H9 (cell line): ENCODE data around the gene IRF4. TPM values are rescaled to one million over a fixed set of nuclear protein-coding genes. Genes with fewer than 3 reads are reported as not detected.

Experiments
- DNase-seq: peaks from one replicate; pipeline ENCODE4 v3.0.0-alpha.2; 2017
- H2AFZ ChIP-seq: one replicate; pipeline ENCODE4 v1.6.1; 2013; ENCODE audit warnings: mild to moderate bottlenecking, low read length, control low read depth, moderate library complexity
- H2AK5ac ChIP-seq: 2 replicates; pipeline ENCODE4 v1.6.1; 2013; ENCODE audit warnings: low read length, control low read depth, mixed read lengths; ENCODE audit not compliant: insufficient read length
- H2BK120ac ChIP-seq: one replicate; pipeline ENCODE4 v1.6.1; 2013; ENCODE audit warnings: low read depth, mild to moderate bottlenecking, low read length, control low read depth, inconsistent platforms; ENCODE audit not compliant: poor library complexity, severe bottlenecking
- H2BK12ac ChIP-seq: 2 replicates; pipeline ENCODE4 v1.6.1; 2013; ENCODE audit warnings: low read length, control low read depth, mixed read lengths, low read depth; ENCODE audit not compliant: insufficient read length
- H2BK15ac ChIP-seq: 2 replicates; pipeline ENCODE4 v1.6.1; 2013; ENCODE audit warnings: low read depth, low read length, control low read depth
- H2BK20ac ChIP-seq: one replicate; pipeline ENCODE4 v1.6.1; 2013; ENCODE audit warnings: low read depth, mild to moderate bottlenecking, low read length, control low read depth, inconsistent platforms; ENCODE audit not compliant: poor library complexity, severe bottlenecking
- H2BK5ac ChIP-seq: 2 replicates; pipeline ENCODE4 v1.6.1; 2013; ENCODE audit warnings: low read length, control low read depth, mixed read lengths; ENCODE audit not compliant: insufficient read length
- H3K14ac ChIP-seq: 2 replicates; pipeline ENCODE4 v1.6.1; 2013; ENCODE audit warnings: low read length, control low read depth; ENCODE audit not compliant: insufficient read depth
- H3K18ac ChIP-seq: 2 replicates; pipeline ENCODE4 v1.6.1; 2013; ENCODE audit warnings: low read depth, mild to moderate bottlenecking, mixed read lengths, low read length, control low read depth; ENCODE audit not compliant: insufficient read length
- H3K23ac ChIP-seq: 2 replicates; pipeline ENCODE4 v1.6.1; 2013; ENCODE audit warnings: low read length, control low read depth, mixed read lengths, low read depth; ENCODE audit not compliant: insufficient read length
- H3K23me2 ChIP-seq: 2 replicates; pipeline ENCODE4 v1.6.1; 2013; ENCODE audit warnings: low read depth, mild to moderate bottlenecking, mixed read lengths, low read length, control low read depth; ENCODE audit not compliant: insufficient read length, poor library complexity, severe bottlenecking
- H3K27ac ChIP-seq: 2 replicates; pipeline ENCODE4 v1.5.1; 2013; ENCODE audit warnings: low read length, control low read depth, mixed read lengths, low read depth; ENCODE audit not compliant: insufficient read length
- H3K27me3 ChIP-seq: 2 replicates; pipeline ENCODE4 v1.6.1; 2013; ENCODE audit warnings: low read length, control low read depth, inconsistent platforms; ENCODE audit not compliant: insufficient read depth
- H3K4ac ChIP-seq: 2 replicates; pipeline ENCODE4 v1.6.1; 2013; ENCODE audit warnings: low read depth, mild to moderate bottlenecking, control low read depth, inconsistent platforms, low read length, moderate library complexity
- H3K4me1 ChIP-seq: 2 replicates; pipeline ENCODE4 v1.6.1; 2013; ENCODE audit warnings: low read length, control low read depth, inconsistent platforms; ENCODE audit not compliant: insufficient read depth
- H3K4me2 ChIP-seq: 2 replicates; pipeline ENCODE4 v1.6.1; 2013; ENCODE audit warnings: low read length, control low read depth, mixed read lengths; ENCODE audit not compliant: insufficient read length, insufficient read depth
- H3K56ac ChIP-seq: 2 replicates; pipeline ENCODE4 v1.6.1; 2013; ENCODE audit warnings: low read depth, mild to moderate bottlenecking, mixed read lengths, low read length, control low read depth; ENCODE audit not compliant: insufficient read length
- H3K79me1 ChIP-seq: 2 replicates; pipeline ENCODE4 v1.6.1; 2013; ENCODE audit warnings: low read depth, mild to moderate bottlenecking, moderate library complexity, low read length, control low read depth, inconsistent platforms; ENCODE audit not compliant: insufficient read depth, poor library complexity, severe bottlenecking
- H3K79me2 ChIP-seq: 2 replicates; pipeline ENCODE4 v1.6.1; 2013; ENCODE audit warnings: low read length, control low read depth, inconsistent platforms; ENCODE audit not compliant: insufficient read depth
- H3K9ac ChIP-seq: 2 replicates; pipeline ENCODE4 v1.6.1; 2013; ENCODE audit warnings: low read length, control low read depth, mixed read lengths; ENCODE audit not compliant: insufficient read length; ENCODE audit errors: extremely low read depth
- H3K9me3 ChIP-seq: one replicate; pipeline ENCODE4 v1.6.1; 2013; ENCODE audit warnings: low read depth, low read length, inconsistent platforms; ENCODE audit not compliant: control insufficient read depth
- H3T11ph ChIP-seq: one replicate; pipeline ENCODE4 v1.6.1; 2013; ENCODE audit warnings: mild to moderate bottlenecking, low read length, control low read depth, inconsistent platforms
- H4K20me1 ChIP-seq: one replicate; pipeline ENCODE4 v1.6.1; 2013; ENCODE audit not compliant: control insufficient read depth, insufficient read length, insufficient read depth
- H4K5ac ChIP-seq: 2 replicates; pipeline ENCODE4 v1.6.1; 2013; ENCODE audit warnings: low read depth, mild to moderate bottlenecking, mixed read lengths, low read length, control low read depth; ENCODE audit not compliant: insufficient read length
- H4K8ac ChIP-seq: replicated peaks from 2 replicates; pipeline ENCODE4 v1.6.1; 2013; ENCODE audit warnings: low read length, control low read depth, mixed read lengths, low read depth; ENCODE audit not compliant: insufficient read length
- H4K91ac ChIP-seq: 2 replicates; pipeline ENCODE4 v1.6.1; 2013; ENCODE audit warnings: low read depth, mild to moderate bottlenecking, moderate library complexity, mixed read lengths, low read length, control low read depth; ENCODE audit not compliant: insufficient read length
- H3K27ac Mint-ChIP-seq, 3 experiments: 2 replicates in 2 of 3; 3 replicates in 1 of 3; pipeline ENCODE4 v1.8.0; 2020 to 2021; ENCODE audit warnings: mixed read lengths in 3 of 3, mild to moderate bottlenecking in 1 of 3, moderate library complexity in 1 of 3
- H3K27me3 Mint-ChIP-seq: 2 replicates; pipeline ENCODE4 v1.8.0; 2021; ENCODE audit warnings: low read depth, mild to moderate bottlenecking, moderate library complexity, mixed read lengths
- H3K36me3 Mint-ChIP-seq, 3 experiments: 2 replicates in 2 of 3; 3 replicates in 1 of 3; pipeline ENCODE4 v1.8.0; 2020 to 2021; ENCODE audit warnings: low read depth in 3 of 3, mixed read lengths in 3 of 3; ENCODE audit not compliant: insufficient read depth in 1 of 3
- H3K4me1 Mint-ChIP-seq, 2 experiments: 2 replicates each; pipeline ENCODE4 v1.8.0; 2020; ENCODE audit warnings: mixed read lengths in 2 of 2
- H3K4me3 Mint-ChIP-seq, 2 experiments: 2 replicates in 1 of 2; 3 replicates in 1 of 2; pipeline ENCODE4 v1.8.0; 2020 to 2021; ENCODE audit warnings: mild to moderate bottlenecking in 2 of 2, mixed read lengths in 2 of 2, moderate library complexity in 1 of 2
- H3K9me3 Mint-ChIP-seq, 2 experiments: 2 replicates in 1 of 2; 3 replicates in 1 of 2; pipeline ENCODE4 v1.8.0; 2020; ENCODE audit warnings: mild to moderate bottlenecking in 2 of 2, mixed read lengths in 2 of 2, moderate library complexity in 1 of 2
- whole genome bisulfite sequencing: extraction: QIAGEN DNeasy Blood & Tissue Kit; methylation state at CpG from one replicate; pipeline ENCODE4 v1.1.7; 2013; ENCODE audit warnings: missing lambda C conversion rate, low lambda C conversion rate, mixed read lengths; ENCODE audit not compliant: insufficient read length; ENCODE audit errors: extremely low coverage; 5-methylcytosine and 5-hydroxymethylcytosine counted together
- total RNA-seq: library from RNA; stranded (reverse); gene quantifications from 2 replicates; pipeline ENCODE4 v1.2.1, GENCODE V29; 2021
- TF ChIP-seq, protein P1 (sequence below): fragments of 200-600 bp; sonication (generic); conservative IDR thresholded peaks from 3 replicates; pipeline ENCODE4 v1.8.0; 2021; ENCODE audit warnings: antibody characterized with exemption, mild to moderate bottlenecking

The IRF4 gene
- total RNA-seq, 1 experiment from 2014 or later, result 0.31 TPM

- no peaks in the 10 kb centered on the region for H3K23me2 ChIP-seq
- no peak for DNase-seq
- Mint-ChIP-seq H3K4me3 (no peak overlapping the region), H3K36me3 (peaks cover 12 to 32% (median 20%) of the 10 kb centered on the region in 3 experiments), H3K27ac (peak overlapping the region in 2 of 3 experiments; percentile 56 to 66; a peak in 2 of 7 replicates), H3K27me3 (peaks cover 2% of the 10 kb centered on the region), H3K9me3 (peaks cover 91 to 97% of the 10 kb centered on the region in 2 experiments), H3K4me1 (peaks cover 8 to 10% of the 10 kb centered on the region in 2 experiments; a peak in 3 of 4 replicates)
- H3K9me3 ChIP-seq, result peaks cover 83% of the 10 kb centered on the region
- H2AK5ac ChIP-seq, result no peak overlapping the region
- H3K23ac ChIP-seq, result no peak overlapping the region
- no peaks in the 10 kb centered on the region for H3K4me1 ChIP-seq
- H4K91ac ChIP-seq, result no peak overlapping the region
- TF ChIP-seq, protein P1, sequence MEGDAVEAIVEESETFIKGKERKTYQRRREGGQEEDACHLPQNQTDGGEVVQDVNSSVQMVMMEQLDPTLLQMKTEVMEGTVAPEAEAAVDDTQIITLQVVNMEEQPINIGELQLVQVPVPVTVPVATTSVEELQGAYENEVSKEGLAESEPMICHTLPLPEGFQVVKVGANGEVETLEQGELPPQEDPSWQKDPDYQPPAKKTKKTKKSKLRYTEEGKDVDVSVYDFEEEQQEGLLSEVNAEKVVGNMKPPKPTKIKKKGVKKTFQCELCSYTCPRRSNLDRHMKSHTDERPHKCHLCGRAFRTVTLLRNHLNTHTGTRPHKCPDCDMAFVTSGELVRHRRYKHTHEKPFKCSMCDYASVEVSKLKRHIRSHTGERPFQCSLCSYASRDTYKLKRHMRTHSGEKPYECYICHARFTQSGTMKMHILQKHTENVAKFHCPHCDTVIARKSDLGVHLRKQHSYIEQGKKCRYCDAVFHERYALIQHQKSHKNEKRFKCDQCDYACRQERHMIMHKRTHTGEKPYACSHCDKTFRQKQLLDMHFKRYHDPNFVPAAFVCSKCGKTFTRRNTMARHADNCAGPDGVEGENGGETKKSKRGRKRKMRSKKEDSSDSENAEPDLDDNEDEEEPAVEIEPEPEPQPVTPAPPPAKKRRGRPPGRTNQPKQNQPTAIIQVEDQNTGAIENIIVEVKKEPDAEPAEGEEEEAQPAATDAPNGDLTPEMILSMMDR, result peak; percentile 34; the same call in 2 of the 3 replicates
- H3K56ac ChIP-seq, result no peak overlapping the region
- H3K79me1 ChIP-seq, result no peaks in the 10 kb centered on the region
- H4K8ac ChIP-seq, result no peak overlapping the region
- WGBS, result no CpG with 5 or more reads among the region's 31 CpGs
- no peak overlapping the region for H2BK5ac ChIP-seq
- H3K18ac ChIP-seq, result no peak overlapping the region
- no peak overlapping the region for H3T11ph ChIP-seq
- no peaks in the 10 kb centered on the region for H3K79me2 ChIP-seq
- no peak overlapping the region for H3K4me2 ChIP-seq
- no peak overlapping the region for H2BK15ac ChIP-seq
- H4K5ac ChIP-seq, result no peak overlapping the region
- no peak overlapping the region for H3K27ac ChIP-seq
- no peak overlapping the region for H3K9ac ChIP-seq
- H2BK120ac ChIP-seq, result no peak overlapping the region
- H3K27me3 ChIP-seq, result no peaks in the 10 kb centered on the region
- H3K14ac ChIP-seq, result no peak overlapping the region
- H2BK12ac ChIP-seq, result no peak overlapping the region
- H2AFZ ChIP-seq, result no peak overlapping the region
- H2BK20ac ChIP-seq, result no peak overlapping the region
- H4K20me1 ChIP-seq, result no peaks in the 10 kb centered on the region
- no peak overlapping the region for H3K4ac ChIP-seq
Measured at GRCh38 chr6:351011-351866, 40.3 kb upstream of the IRF4 start.
